Left ventricle myocardium inferior (tissue), 1 donor: ENCODE results near the gene CHFR. TPM values are rescaled to one million over a fixed set of nuclear protein-coding genes. Genes with fewer than 3 reads are reported as not detected.
A peak's percentile ranks its signal among the peaks of the same experiment; 100 is the strongest.
"Not testable (repeated sequence)": the region's sequence is repeated elsewhere in the genome, so short reads cannot be mapped to it uniquely, and the experiment has no call there.

ENCODE experiments used
- DNase-seq: peaks from one replicate; pipeline ENCODE4 v3.0.0-alpha.2; 2020
- H3K27ac ChIP-seq: fragments of 200-600 bp; replicated peaks from 2 replicates; pipeline ENCODE4 v1.8.0; 2021
- H3K27me3 ChIP-seq: fragments of 200-600 bp; 2 replicates; pipeline ENCODE4 v1.8.0; 2021; ENCODE audit warnings: low read depth
- H3K36me3 ChIP-seq: fragments of 200-600 bp; 2 replicates; pipeline ENCODE4 v1.8.0; 2021
- H3K4me1 ChIP-seq: fragments of 200-600 bp; 2 replicates; pipeline ENCODE4 v1.8.0; 2021
- H3K4me3 ChIP-seq: fragments of 200-600 bp; 2 replicates; pipeline ENCODE4 v1.8.0; 2021; ENCODE audit warnings: mild to moderate bottlenecking, moderate library complexity
- H3K9me3 ChIP-seq: fragments of 200-600 bp; replicated peaks from 2 replicates; pipeline ENCODE4 v1.8.0; 2021
- intact Hi-C: fragments of 100-400 bp; cut with micrococcal nuclease; formaldehyde crosslinking; loops from one replicate; pipeline ENCODE4 v1.11.0; 2022
- total RNA-seq: library from RNA; stranded (reverse); fragmentation: NEBNext Ultra II Directional; extraction: Animal tissue kit (Norgen Biotek cat#: 25700); gene quantifications from one replicate; pipeline ENCODE4 v1.2.1, GENCODE V29; 2021
- TF ChIP-seq, protein P1 (sequence below): fragments of 200-600 bp; IDR thresholded peaks from 2 replicates; pipeline ENCODE4 v1.8.0; 2021; ENCODE audit warnings: antibody characterized with exemption, mild to moderate bottlenecking, borderline replicate concordance
- donor health status: DM: no; HTN: yes; CAD: no; lungs with severe emphysema.

CHFR gene
- total RNA-seq, 1 donor from 2014 or later, result 14.4 TPM

DNA sequence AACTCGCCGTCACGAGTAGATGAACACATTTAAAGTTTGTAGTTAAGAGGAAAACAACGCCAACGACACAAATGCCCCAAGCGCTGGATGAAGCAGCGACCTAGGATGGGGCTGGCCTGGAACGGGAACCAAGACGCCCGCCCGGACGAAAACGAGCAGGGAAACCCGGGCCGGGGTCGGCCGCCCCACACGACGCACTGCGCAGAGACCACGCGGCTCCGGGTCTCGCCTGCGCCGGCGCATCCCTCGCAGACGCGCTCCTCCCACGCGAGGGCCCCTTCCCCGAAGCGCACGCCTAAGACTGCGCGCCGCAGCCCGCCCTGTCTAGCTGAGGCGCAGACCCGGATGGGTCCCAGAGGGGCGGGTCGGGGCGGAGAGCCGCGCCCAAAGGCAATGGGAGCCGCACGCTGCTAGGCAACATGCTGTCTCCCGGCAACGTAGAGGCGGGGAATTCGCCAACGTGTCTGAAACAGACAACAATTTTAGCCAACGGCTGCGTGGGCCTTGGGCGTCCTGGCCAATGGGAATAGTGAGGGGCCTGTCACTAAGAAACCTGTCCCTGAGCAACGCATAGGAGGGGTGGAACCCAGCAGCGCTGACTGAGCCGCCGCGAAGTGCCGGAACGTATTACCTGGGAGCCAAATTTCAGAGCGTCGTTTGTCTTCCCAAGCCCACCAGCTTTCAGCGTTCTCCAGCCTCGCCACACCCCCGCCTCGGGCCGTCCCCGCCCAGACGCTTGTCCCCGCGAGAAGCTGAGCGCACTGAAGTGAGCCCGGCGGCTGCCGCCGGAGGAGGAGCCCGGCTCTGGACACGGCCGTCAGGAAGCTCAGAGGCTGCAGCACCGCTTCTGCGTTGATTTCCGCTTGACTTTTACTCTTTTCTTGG is 21.0 kb upstream of the CHFR start:
- peaks cover 4% of the 10 kb centered on the region for H3K36me3 ChIP-seq
- peak; percentile 95 for DNase-seq
- H3K27ac ChIP-seq, result peak overlapping the region; percentile 81
- peaks cover 26% of the 10 kb centered on the region for H3K4me1 ChIP-seq
- TF ChIP-seq, protein P1, sequence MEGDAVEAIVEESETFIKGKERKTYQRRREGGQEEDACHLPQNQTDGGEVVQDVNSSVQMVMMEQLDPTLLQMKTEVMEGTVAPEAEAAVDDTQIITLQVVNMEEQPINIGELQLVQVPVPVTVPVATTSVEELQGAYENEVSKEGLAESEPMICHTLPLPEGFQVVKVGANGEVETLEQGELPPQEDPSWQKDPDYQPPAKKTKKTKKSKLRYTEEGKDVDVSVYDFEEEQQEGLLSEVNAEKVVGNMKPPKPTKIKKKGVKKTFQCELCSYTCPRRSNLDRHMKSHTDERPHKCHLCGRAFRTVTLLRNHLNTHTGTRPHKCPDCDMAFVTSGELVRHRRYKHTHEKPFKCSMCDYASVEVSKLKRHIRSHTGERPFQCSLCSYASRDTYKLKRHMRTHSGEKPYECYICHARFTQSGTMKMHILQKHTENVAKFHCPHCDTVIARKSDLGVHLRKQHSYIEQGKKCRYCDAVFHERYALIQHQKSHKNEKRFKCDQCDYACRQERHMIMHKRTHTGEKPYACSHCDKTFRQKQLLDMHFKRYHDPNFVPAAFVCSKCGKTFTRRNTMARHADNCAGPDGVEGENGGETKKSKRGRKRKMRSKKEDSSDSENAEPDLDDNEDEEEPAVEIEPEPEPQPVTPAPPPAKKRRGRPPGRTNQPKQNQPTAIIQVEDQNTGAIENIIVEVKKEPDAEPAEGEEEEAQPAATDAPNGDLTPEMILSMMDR, result no peak
- H3K27me3 ChIP-seq, result peaks cover 29% of the 10 kb centered on the region
- intact Hi-C loops, result no loop called here
- H3K9me3 ChIP-seq, result peaks cover 30% of the 10 kb centered on the region
- peak overlapping the region; percentile 72 for H3K4me3 ChIP-seq

DNA sequence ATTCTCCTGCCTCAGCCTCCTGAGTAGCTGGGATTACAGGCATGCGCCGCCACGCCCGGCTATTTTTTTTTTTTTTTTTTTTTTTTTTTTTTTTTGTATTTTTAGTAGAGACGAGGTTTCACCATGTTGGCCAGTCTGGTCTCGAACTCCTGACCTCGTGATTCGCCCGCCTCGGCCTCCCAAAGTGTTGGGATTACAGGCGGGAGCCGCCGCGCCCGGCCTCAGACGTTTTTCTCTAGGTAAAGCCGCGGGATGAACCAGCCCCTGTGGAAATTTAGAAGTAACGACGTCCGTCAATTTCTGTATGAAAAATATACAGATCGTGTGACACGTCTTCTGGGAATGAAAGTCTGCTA is 20.4 kb upstream of the CHFR start:
- DNase-seq, intact Hi-C loops, H3K36me3 ChIP-seq: not testable (repeated sequence)
- Histone ChIP-seq H3K4me3 (peak overlapping the region; percentile 72), H3K27ac (peak overlapping the region; percentile 81), H3K27me3 (peaks cover 29% of the 10 kb centered on the region), H3K4me1 (peaks cover 26% of the 10 kb centered on the region), H3K9me3 (peaks cover 24% of the 10 kb centered on the region)

DNA sequence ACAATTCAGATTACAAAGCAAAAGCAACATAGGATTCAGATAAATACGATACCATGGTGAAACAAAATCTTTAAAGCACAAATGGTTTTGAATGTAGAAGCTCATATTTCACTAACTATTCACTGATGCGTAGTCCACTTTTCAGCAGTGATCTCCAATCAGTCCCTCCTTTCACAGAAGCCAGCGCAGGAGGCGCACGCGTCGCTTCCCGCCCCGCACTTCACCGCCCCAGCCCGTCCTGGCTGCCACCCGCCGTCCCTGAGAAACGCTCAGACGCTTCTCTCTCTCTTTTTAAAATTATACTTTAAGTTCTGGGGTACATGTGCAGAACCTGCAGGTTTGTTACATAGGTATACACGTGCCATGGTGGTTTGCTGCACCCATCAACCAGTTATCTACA is 19.8 kb upstream of the CHFR start:
- Histone ChIP-seq H3K27ac (peak overlapping the region; percentile 81), H3K9me3 (peaks cover 18% of the 10 kb centered on the region), H3K4me1 (peaks cover 26% of the 10 kb centered on the region), H3K4me3 (peak overlapping the region; percentile 72), H3K36me3 (peaks cover 4% of the 10 kb centered on the region), H3K27me3 (peaks cover 29% of the 10 kb centered on the region)
- intact Hi-C loops, result no loop called here
- TF ChIP-seq, protein P1, result no peak
- DNase-seq, result no peak

DNA sequence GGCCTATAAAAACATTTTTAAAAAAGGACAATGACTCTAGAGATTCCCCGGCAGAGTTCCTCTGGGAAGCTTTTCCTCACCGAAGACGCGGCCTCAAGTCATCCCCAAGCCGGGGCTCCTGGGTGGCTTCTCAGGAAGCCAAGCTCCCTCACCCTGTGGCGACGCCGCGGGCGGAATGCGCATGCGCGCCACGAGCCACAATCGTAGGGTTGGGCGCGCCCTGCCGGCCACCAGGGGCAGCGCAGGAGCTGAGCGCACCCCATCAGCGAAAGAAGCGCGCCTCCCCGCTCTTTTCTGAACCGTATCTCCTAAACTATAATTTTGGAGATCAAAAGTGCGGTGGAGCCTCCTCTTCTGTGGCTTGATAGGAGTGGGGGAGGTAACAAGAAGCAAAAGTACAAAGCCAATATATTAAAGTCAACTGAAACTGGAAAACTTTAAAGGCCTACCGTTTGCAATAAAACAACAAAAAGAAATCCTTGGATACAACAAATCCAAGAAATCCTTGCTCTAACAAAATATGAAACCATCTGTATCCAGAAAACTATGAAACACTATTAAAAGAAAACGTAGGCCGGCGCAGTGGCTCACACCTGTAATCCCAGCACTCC is 17.4 kb upstream of the CHFR start:
- peak; percentile 83 for DNase-seq
- H3K36me3 ChIP-seq, result no peaks in the 10 kb centered on the region
- intact Hi-C loops, result no loop called here
- H3K4me1 ChIP-seq, result peaks cover 26% of the 10 kb centered on the region
- peak overlapping the region; percentile 51 for H3K4me3 ChIP-seq
- H3K27ac ChIP-seq, result peak overlapping the region; percentile 54
- peaks cover 29% of the 10 kb centered on the region for H3K27me3 ChIP-seq
- H3K9me3 ChIP-seq, result no peaks in the 10 kb centered on the region
- TF ChIP-seq, protein P1, result peak; percentile 90

DNA sequence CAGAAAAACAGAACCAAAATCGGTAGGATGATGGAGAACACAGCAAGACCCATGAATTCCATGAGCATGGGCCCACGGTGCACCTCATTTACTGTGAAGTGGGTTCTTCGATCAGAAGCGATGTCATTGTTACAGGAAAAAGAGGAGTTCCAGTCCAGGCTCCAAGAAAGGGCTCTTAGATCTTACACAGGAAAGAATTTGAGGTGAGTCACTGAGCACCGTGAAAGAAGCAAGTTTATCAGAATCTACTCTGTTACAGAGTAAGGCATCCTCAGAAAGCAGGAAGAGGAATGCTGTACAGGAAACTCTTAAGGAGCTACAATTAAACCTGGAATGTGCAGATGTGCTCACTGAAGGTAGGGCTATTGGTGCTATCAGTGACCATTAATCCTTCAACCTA is 11.6 kb upstream of the CHFR start:
- Histone ChIP-seq H3K4me3 (no peak overlapping the region), H3K36me3 (no peaks in the 10 kb centered on the region), H3K4me1 (no peaks in the 10 kb centered on the region), H3K27me3 (no peaks in the 10 kb centered on the region), H3K9me3 (no peaks in the 10 kb centered on the region), H3K27ac (no peak overlapping the region)
- TF ChIP-seq, protein P1, result no peak
- intact Hi-C loops, result no loop called here
- DNase-seq, result no peak

DNA sequence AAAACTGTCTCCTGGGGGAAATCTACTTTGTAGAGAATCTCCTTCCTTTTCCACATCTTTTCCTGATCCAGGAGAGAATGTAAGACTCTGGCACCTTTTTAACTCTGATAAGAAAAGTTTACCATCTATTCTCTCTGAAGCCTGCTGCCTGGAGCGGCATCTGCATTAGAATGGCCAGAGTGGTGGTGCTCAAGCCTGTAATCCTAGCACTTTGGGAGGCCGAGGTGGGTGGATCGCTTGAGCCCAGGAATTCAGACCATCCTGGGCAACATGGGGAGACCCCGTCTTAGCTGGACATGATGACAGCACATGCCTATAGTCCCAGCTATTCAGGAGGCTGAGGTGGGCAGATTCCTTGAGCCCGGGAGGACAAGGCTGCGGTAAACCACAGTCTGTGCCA is 1.4 kb upstream of the CHFR start:
- TF ChIP-seq, protein P1, result no peak
- intact Hi-C loops, result no loop called here
- no peaks in the 10 kb centered on the region for H3K27me3 ChIP-seq
- peak overlapping the region; percentile 91 for H3K4me3 ChIP-seq
- peaks cover 18% of the 10 kb centered on the region for H3K4me1 ChIP-seq
- H3K27ac ChIP-seq, result peak overlapping the region; percentile 99
- no peak for DNase-seq
- peaks cover 14% of the 10 kb centered on the region for H3K36me3 ChIP-seq
- H3K9me3 ChIP-seq, result no peaks in the 10 kb centered on the region
